Uterus (tissue), 4 donors: Measurements from ENCODE around the gene PIK3CD. TPM values are rescaled to one million over a fixed set of nuclear protein-coding genes. Genes with fewer than 3 reads are reported as not detected.

Experiments used
- DNase-seq, 2 donors: peaks; one replicate each; pipeline ENCODE4 v3.0.0-alpha.2; 2019 to 2020
- H3K27ac ChIP-seq, 2 donors: fragments of 200-600 bp; sonication (generic); 1 replicate in 1 of 2; 2 replicates in 1 of 2; pipeline ENCODE4 v1.5.1; 2016 to 2018
- H3K27me3 ChIP-seq, 2 donors: fragments of 200-600 bp; sonication (generic); one replicate each; pipeline ENCODE4 v1.5.1; 2018 to 2019; ENCODE audit warnings: control low read depth in 1 of 2
- H3K36me3 ChIP-seq, 2 donors: fragments of 200-600 bp; sonication (generic); one replicate each; pipeline ENCODE4 v1.5.1; 2019; ENCODE audit warnings: control low read depth in 1 of 2
- H3K4me1 ChIP-seq, 2 donors: fragments of 200-600 bp; sonication (generic); one replicate each; pipeline ENCODE4 v1.5.1; 2018 to 2019; ENCODE audit warnings: control low read depth in 1 of 2
- H3K4me3 ChIP-seq, 2 donors: fragments of 200-600 bp; sonication (generic); 1 replicate in 1 of 2; 2 replicates in 1 of 2; pipeline ENCODE4 v1.5.1; 2018 to 2019; ENCODE audit warnings: mild to moderate bottlenecking in 1 of 2
- H3K9me3 ChIP-seq, 2 donors: fragments of 200-600 bp; sonication (generic); one replicate each; pipeline ENCODE4 v1.5.1; 2019; ENCODE audit warnings: control low read depth in 1 of 2
- CTCF ChIP-seq, 4 experiments: fragments of 200-600 bp in 2 of 4; fragments of 450-650 bp in 2 of 4; sonication (generic) in 2 of 4; IDR thresholded peaks; one replicate each; pipeline ENCODE4 v1.5.1; 2016 to 2019; ENCODE audit warnings: antibody characterized with exemption in 4 of 4, mild to moderate bottlenecking in 2 of 4, moderate library complexity in 1 of 4
- POLR2A ChIP-seq, 2 donors: fragments of 450-650 bp; IDR thresholded peaks; one replicate each; pipeline ENCODE4 v1.6.1; 2016; ENCODE audit warnings: antibody characterized with exemption in 2 of 2, mild to moderate bottlenecking in 1 of 2, moderate library complexity in 1 of 2
- intact Hi-C: fragments of 100-400 bp; cut with DNase I; formaldehyde crosslinking; loops from one replicate; pipeline ENCODE4 v1.15.1; 2023; ENCODE audit warnings: low total_unique reads
- total RNA-seq, 4 donors: library from RNA; depleted of rRNA in 3 of 4; stranded (reverse); fragments of >200 nt in 3 of 4; gene quantifications; one replicate each; pipeline versions ENCODE4 v1.1.0 to v1.2.4, GENCODE V29; 2014 to 2023
- donor health status: DM: yes; HTN: yes; CAD: no.

Gene PIK3CD
- total RNA-seq, 4 donors from 2014 or later, result 4.6 to 9.7 (median 7.4) TPM

GRCh38 chr1:9607352-9607751 is 44.2 kb upstream of the PIK3CD start:
- H3K4me3 ChIP-seq, result no peak overlapping the region

GRCh38 chr1:9609998-9610397 is 41.5 kb upstream of the PIK3CD start:
- intact Hi-C loops, result no loop called here
- DNase-seq, result no peak
- H3K27me3 ChIP-seq, result no peaks in the 10 kb centered on the region

More at GRCh38 chr1:9607352-9607751, 44.2 kb upstream of the PIK3CD start:
- Histone ChIP-seq H3K27me3 (no peaks in the 10 kb centered on the region), H3K27ac (no peak overlapping the region), H3K9me3 (no peaks in the 10 kb centered on the region), H3K36me3 (no peaks in the 10 kb centered on the region), H3K4me1 (no peaks in the 10 kb centered on the region)
- intact Hi-C loops, result no loop called here
- TF ChIP-seq CTCF (IDR thresholded peaks at IDR 0.05) (no peak), POLR2A (IDR thresholded peaks at IDR 0.05) (no peak)
- no peak for DNase-seq

GRCh38 chr1:9610548-9610947 is 41.0 kb upstream of the PIK3CD start:
- TF ChIP-seq POLR2A (IDR thresholded peaks at IDR 0.05), result no peak
- TF ChIP-seq CTCF (IDR thresholded peaks at IDR 0.05), result no peak
- Histone ChIP-seq H3K27me3 (no peaks in the 10 kb centered on the region), H3K36me3 (no peaks in the 10 kb centered on the region), H3K4me1 (no peaks in the 10 kb centered on the region), H3K27ac (no peak overlapping the region), H3K9me3 (no peaks in the 10 kb centered on the region), H3K4me3 (no peak overlapping the region)
- no peak for DNase-seq
- intact Hi-C loops, result no loop called here

More at GRCh38 chr1:9609998-9610397, 41.5 kb upstream of the PIK3CD start:
- Histone ChIP-seq H3K9me3 (no peaks in the 10 kb centered on the region), H3K27ac (no peak overlapping the region), H3K4me1 (no peaks in the 10 kb centered on the region), H3K4me3 (no peak overlapping the region), H3K36me3 (no peaks in the 10 kb centered on the region)
- TF ChIP-seq POLR2A (IDR thresholded peaks at IDR 0.05), result no peak
- no peak for TF ChIP-seq CTCF (IDR thresholded peaks at IDR 0.05)

DNA sequence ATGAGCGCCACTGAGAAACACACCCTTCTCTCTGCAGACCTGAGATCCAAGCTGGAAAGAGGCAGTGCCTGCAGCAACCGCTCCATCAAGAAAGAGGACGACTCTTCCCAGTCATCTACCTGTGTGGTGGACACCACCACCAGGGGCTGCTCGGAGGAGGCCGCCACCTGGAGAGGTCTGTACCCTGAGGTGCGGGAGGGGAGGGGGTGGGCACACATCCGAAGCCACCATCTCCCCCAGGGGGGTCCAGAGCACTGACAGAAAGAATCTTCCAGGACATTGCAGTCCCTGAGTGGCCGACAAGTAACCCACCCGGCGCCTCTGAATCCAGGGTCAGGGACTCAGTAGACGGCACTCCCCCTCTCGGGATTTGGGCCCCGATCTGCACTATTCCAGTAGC is 39.8 kb upstream of the PIK3CD start:
- Histone ChIP-seq H3K4me1 (no peaks in the 10 kb centered on the region), H3K4me3 (no peak overlapping the region), H3K36me3 (no peaks in the 10 kb centered on the region), H3K27me3 (no peaks in the 10 kb centered on the region), H3K27ac (no peak overlapping the region), H3K9me3 (no peaks in the 10 kb centered on the region)
- TF ChIP-seq POLR2A (IDR thresholded peaks at IDR 0.05), result no peak
- intact Hi-C loops, result no loop called here
- no peak for DNase-seq

DNA sequence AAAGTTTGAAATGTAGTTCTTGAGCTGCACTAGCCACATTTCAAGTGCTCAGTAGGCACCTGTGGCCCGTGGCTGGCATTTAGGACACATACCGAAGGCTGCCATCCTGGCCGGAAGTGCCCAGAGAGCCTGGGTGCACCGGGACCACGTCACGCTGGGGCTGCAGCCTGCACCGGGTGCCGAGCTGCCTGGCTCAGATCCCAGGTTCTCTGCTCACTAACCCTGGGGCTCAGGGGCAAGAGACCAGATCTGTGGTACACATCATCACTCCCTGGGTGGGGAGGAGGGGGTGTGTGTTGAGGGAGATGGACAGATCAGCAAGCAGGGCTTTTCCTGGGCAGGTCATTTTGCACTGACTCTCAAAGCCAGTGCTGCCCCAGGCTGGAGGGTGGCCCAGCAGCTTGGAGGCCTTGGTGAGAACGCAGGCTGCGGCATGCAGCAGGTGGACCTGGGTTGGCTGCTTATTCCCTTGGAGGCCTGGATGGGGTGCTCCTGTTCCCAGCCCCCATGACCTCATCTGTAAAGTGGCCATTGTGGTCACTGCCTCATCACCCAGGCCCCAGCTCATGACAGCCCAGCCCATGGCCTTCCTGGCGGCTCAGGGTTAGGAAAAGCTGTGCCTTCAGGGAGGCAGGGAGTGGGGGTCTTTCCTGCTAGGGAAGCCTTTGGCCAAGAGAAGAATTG is 39.2 kb upstream of the PIK3CD start:
- Histone ChIP-seq H3K27ac (no peak overlapping the region), H3K4me1 (no peaks in the 10 kb centered on the region), H3K4me3 (no peak overlapping the region), H3K27me3 (no peaks in the 10 kb centered on the region), H3K9me3 (no peaks in the 10 kb centered on the region), H3K36me3 (no peaks in the 10 kb centered on the region)
- intact Hi-C loops, result no loop called here
- TF ChIP-seq CTCF (IDR thresholded peaks at IDR 0.05) (no peak), POLR2A (IDR thresholded peaks at IDR 0.05) (no peak)
- no peak for DNase-seq
